ENCODE results near the gene CHST1.

The CHST1 gene

GRCh38 chr11:45673441-45673840, 8.0 kb upstream of the CHST1 start:
- no peak for DNase-seq (ENCODE audit: low read depth in 1 of 2, low spot score in 1 of 2)
- Histone ChIP-seq H3K27me3 (ENCODE audit: insufficient read depth, poor library complexity, severe bottlenecking) (peaks cover 6% of the 10 kb centered on the region), H3K4me3 (replicated peaks; ENCODE audit: insufficient read depth, low read length) (no peak overlapping the region), H3K27ac (replicated peaks) (no peak overlapping the region)
- no peak for TF ChIP-seq SPI1 (IDR thresholded peaks at IDR 0.05; ENCODE audit: borderline replicate concordance, low read depth)
- TF ChIP-seq GABPA (IDR thresholded peaks at IDR 0.05; ENCODE audit: low read depth), result no peak
- TF ChIP-seq POLR2AphosphoS5 (IDR thresholded peaks at IDR 0.05; ENCODE audit: low read depth), result no peak
- TF ChIP-seq REST (IDR thresholded peaks at IDR 0.05; ENCODE audit: insufficient replicate concordance, low read depth), result no peak
- no peak for TF ChIP-seq CTCF (IDR thresholded peaks at IDR 0.05; ENCODE audit: insufficient read depth, low read length)

GRCh38 chr11:45672593-45672992, 7.2 kb upstream of the CHST1 start:
- TF ChIP-seq GABPA (IDR thresholded peaks at IDR 0.05; ENCODE audit: low read depth) (no peak), SPI1 (IDR thresholded peaks at IDR 0.05; ENCODE audit: borderline replicate concordance, low read depth) (no peak), CTCF (IDR thresholded peaks at IDR 0.05; ENCODE audit: insufficient read depth, low read length) (no peak), REST (IDR thresholded peaks at IDR 0.05; ENCODE audit: insufficient replicate concordance, low read depth) (no peak), POLR2AphosphoS5 (IDR thresholded peaks at IDR 0.05; ENCODE audit: low read depth) (no peak)
- no peak for DNase-seq (ENCODE audit: low read depth in 1 of 2, low spot score in 1 of 2)
- Histone ChIP-seq H3K27ac (replicated peaks) (no peak overlapping the region), H3K4me3 (replicated peaks; ENCODE audit: insufficient read depth, low read length) (no peak overlapping the region), H3K27me3 (ENCODE audit: insufficient read depth, poor library complexity, severe bottlenecking) (peaks cover 11% of the 10 kb centered on the region)

- no peak overlapping the region for H3K4me3 ChIP-seq (replicated peaks; ENCODE audit: insufficient read depth, low read length)
- no peak overlapping the region for H3K27ac ChIP-seq (replicated peaks)
- no peak for DNase-seq (ENCODE audit: low read depth in 1 of 2, low spot score in 1 of 2)
- H3K27me3 ChIP-seq (ENCODE audit: insufficient read depth, poor library complexity, severe bottlenecking), result peaks cover 13% of the 10 kb centered on the region
- no peak for TF ChIP-seq SPI1 (IDR thresholded peaks at IDR 0.05; ENCODE audit: borderline replicate concordance, low read depth)
Observed at GRCh38 chr11:45671246-45672171, 6.1 kb upstream of the CHST1 start.

- Histone ChIP-seq H3K27ac (replicated peaks) (no peak overlapping the region), H3K4me3 (replicated peaks; ENCODE audit: insufficient read depth, low read length) (no peak overlapping the region), H3K27me3 (ENCODE audit: insufficient read depth, poor library complexity, severe bottlenecking) (peaks cover 22% of the 10 kb centered on the region)
- TF ChIP-seq CTCF (IDR thresholded peaks at IDR 0.05; ENCODE audit: insufficient read depth, low read length) (no peak), SPI1 (IDR thresholded peaks at IDR 0.05; ENCODE audit: borderline replicate concordance, low read depth) (no peak), POLR2AphosphoS5 (IDR thresholded peaks at IDR 0.05; ENCODE audit: low read depth) (no peak), REST (IDR thresholded peaks at IDR 0.05; ENCODE audit: insufficient replicate concordance, low read depth) (no peak), GABPA (IDR thresholded peaks at IDR 0.05; ENCODE audit: low read depth) (no peak)
- no peak for DNase-seq (ENCODE audit: low read depth in 1 of 2, low spot score in 1 of 2)
Observed at GRCh38 chr11:45670386-45671135, 5.1 kb upstream of the CHST1 start.
